DND-41 (cell line): ENCODE measurements around the gene CDH16.

Source experiments
- CTCF ChIP-seq: IDR thresholded peaks from 2 replicates; pipeline ENCODE4 v1.5.1; 2012; ENCODE audit warnings: borderline replicate concordance, low read length, moderate library complexity, mild to moderate bottlenecking; ENCODE audit not compliant: poor library complexity, severe bottlenecking; ENCODE audit errors: extremely low read depth
- EZH2 ChIP-seq: IDR thresholded peaks from 3 replicates; pipeline ENCODE4 v1.6.1; 2012; ENCODE audit warnings: borderline replicate concordance, low read depth, mild to moderate bottlenecking, moderate library complexity, low read length, inconsistent platforms; ENCODE audit not compliant: severe bottlenecking

- TF ChIP-seq CTCF (no peak), EZH2 (no peak)
Measured at GRCh38 chr16:66904846-66905632, 13.6 kb downstream of the CDH16 start.
